Measurements from ENCODE around the gene CFAP20.

DNA sequence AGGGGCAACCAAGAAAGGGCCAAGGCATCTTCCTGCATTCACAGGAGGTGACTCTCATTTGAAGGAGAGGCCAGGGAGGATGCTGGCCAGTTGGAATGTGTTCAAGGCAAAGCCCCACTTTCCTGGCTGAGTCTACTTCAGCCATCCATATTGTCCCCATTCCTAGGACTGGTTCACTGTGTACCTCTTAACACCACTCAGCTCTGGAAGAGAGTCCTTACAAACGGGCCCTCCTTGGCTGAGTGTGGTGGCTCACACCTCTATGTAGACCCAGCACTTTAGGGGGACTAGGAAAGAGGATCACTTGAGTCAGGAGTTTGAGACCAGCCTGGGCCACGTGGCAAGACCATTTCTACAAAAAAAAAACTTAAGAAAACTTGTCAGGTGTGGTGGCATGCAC is 28.1 kb upstream of the CFAP20 start:
- TF ChIP-seq, protein P1, sequence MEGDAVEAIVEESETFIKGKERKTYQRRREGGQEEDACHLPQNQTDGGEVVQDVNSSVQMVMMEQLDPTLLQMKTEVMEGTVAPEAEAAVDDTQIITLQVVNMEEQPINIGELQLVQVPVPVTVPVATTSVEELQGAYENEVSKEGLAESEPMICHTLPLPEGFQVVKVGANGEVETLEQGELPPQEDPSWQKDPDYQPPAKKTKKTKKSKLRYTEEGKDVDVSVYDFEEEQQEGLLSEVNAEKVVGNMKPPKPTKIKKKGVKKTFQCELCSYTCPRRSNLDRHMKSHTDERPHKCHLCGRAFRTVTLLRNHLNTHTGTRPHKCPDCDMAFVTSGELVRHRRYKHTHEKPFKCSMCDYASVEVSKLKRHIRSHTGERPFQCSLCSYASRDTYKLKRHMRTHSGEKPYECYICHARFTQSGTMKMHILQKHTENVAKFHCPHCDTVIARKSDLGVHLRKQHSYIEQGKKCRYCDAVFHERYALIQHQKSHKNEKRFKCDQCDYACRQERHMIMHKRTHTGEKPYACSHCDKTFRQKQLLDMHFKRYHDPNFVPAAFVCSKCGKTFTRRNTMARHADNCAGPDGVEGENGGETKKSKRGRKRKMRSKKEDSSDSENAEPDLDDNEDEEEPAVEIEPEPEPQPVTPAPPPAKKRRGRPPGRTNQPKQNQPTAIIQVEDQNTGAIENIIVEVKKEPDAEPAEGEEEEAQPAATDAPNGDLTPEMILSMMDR (IDR thresholded peaks at IDR 0.05), result no peak
- no peak for TF ChIP-seq POLR2AphosphoS5 (IDR thresholded peaks at IDR 0.05)
- no peak for TF ChIP-seq EP300 (IDR thresholded peaks at IDR 0.05)
- no peak for TF ChIP-seq POLR2A (IDR thresholded peaks at IDR 0.05)

Data from suprapubic skin (tissue), 4 donors.